AG04449 (cell line): ENCODE data around the gene SLC44A5.
"Not testable (repeated sequence)": the region's sequence is repeated elsewhere in the genome, so short reads cannot be mapped to it uniquely, and the experiment has no call there.

Source experiments
- CTCF ChIA-PET: fragments of 350-600 bp; formaldehyde crosslinking; extraction: SDS; loops from one replicate; lab custom pipeline; 2021; ENCODE audit warnings: antibody characterized with exemption; lab: Yijun Ruan, JAX
- POLR2A ChIA-PET: fragments of 400-600, 350-600 bp; formaldehyde crosslinking; extraction: SDS; loops from one replicate; lab custom pipeline; 2020; ENCODE audit warnings: antibody characterized with exemption, inconsistent platforms; lab: Yijun Ruan, JAX
- DNase-seq: peaks from one replicate; pipeline ENCODE4 v3.0.0-alpha.2; 2010; ENCODE audit warnings: low read depth, low spot score
- H3K4me3 ChIP-seq: 2 replicates; pipeline ENCODE4 v1.5.1; 2011; ENCODE audit warnings: low read depth, mild to moderate bottlenecking, control low read depth, low read length
- CTCF ChIP-seq: IDR thresholded peaks from one replicate; pipeline ENCODE4 v1.5.1; 2011; ENCODE audit warnings: mild to moderate bottlenecking, moderate library complexity, low read length, control low read depth, inconsistent platforms; ENCODE audit not compliant: insufficient read depth; ENCODE audit errors: missing control alignments

Gene SLC44A5

GRCh38 chr1:75202751-75203150 lies 408.2 kb downstream of the SLC44A5 start:
- no peak for TF ChIP-seq CTCF
- no peak overlapping the region for H3K4me3 ChIP-seq
- ChIA-PET CTCF (interaction anchor here (0.7 to 7.8 kb wide), 8 partner anchors 13 to 469 kb away, joined by 3 to 148 read pairs (median 6); no protein-coding TSS in a partner anchor), POLR2A (no interaction called here)
- DNase-seq, result no peak

- ChIA-PET POLR2A (no interaction called here), CTCF (interaction anchor here (7.8 kb wide), 1 partner anchor 425 kb away, joined by 148 read pairs; no protein-coding TSS in a partner anchor)
- no peak for TF ChIP-seq CTCF
- no peak for DNase-seq
- no peak overlapping the region for H3K4me3 ChIP-seq
Observed at GRCh38 chr1:75198761-75199160, 412.2 kb downstream of the SLC44A5 start.

DNA sequence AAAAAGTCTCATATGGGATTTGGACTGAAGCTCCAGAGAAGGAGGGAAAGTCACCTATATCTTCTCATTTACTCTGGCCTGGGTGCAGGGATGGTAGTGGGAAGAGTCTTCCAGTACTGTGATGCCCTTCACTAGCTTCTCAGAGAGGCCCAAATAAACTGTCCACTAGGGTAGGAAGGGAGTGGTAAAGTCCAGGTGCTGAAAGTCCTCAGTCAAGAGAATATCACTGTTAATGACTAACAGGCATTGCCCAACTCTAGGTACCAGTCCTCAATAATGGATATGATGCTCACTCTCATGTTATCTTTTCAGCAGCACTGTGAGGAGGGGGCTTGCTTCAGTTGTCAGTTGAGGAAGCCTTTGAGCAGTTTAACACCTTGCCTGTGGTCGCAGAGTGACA lies 412.8 kb downstream of the SLC44A5 start:
- H3K4me3 ChIP-seq, result no peak overlapping the region
- no peak for TF ChIP-seq CTCF
- ChIA-PET POLR2A (no interaction called here), CTCF (interaction anchor here (1.3 to 7.8 kb wide), 2 partner anchors 8 to 424 kb away, joined by 5 to 148 read pairs; no protein-coding TSS in a partner anchor)
- DNase-seq, result no peak

- POLR2A ChIA-PET, result no interaction called here
- H3K4me3 ChIP-seq, result no peak overlapping the region
- CTCF ChIA-PET, result interaction anchor here (2.0 kb wide), 1 partner anchor 15 kb away, joined by 8 read pairs; no protein-coding TSS in a partner anchor
- TF ChIP-seq CTCF, result no peak
- no peak for DNase-seq
Observed at GRCh38 chr1:75188892-75189291, 422.0 kb downstream of the SLC44A5 start.

- DNase-seq, POLR2A ChIA-PET, CTCF ChIA-PET, H3K4me3 ChIP-seq: not testable (repeated sequence)
Observed at GRCh38 chr1:75181214-75181955, 429.5 kb downstream of the SLC44A5 start.

- no peak overlapping the region for H3K4me3 ChIP-seq
- TF ChIP-seq CTCF, result no peak
- ChIA-PET POLR2A (no interaction called here), CTCF (no interaction called here)
- DNase-seq, result no peak
Observed at GRCh38 chr1:75174031-75174760, 436.7 kb downstream of the SLC44A5 start.
